Ishikawa (cell line): Measurements from ENCODE around the gene KCNK7.

Experiments used
- CEBPB ChIP-seq: IDR thresholded peaks from 2 replicates; pipeline ENCODE4 v1.6.1; 2012
- CREB1 ChIP-seq: IDR thresholded peaks from 2 replicates; pipeline ENCODE4 v1.6.1; 2012; ENCODE audit warnings: low read depth
- EGR1 ChIP-seq: IDR thresholded peaks from 2 replicates; pipeline ENCODE4 v1.6.1; 2012
- EP300 ChIP-seq: IDR thresholded peaks from 2 replicates; pipeline ENCODE4 v1.6.1; 2012; ENCODE audit warnings: borderline replicate concordance
- FOXM1 ChIP-seq: IDR thresholded peaks from 2 replicates; pipeline ENCODE4 v1.6.1; 2012; ENCODE audit warnings: low read depth, borderline replicate concordance
- MAX ChIP-seq: IDR thresholded peaks from 2 replicates; pipeline ENCODE4 v1.6.1; 2012
- NFIC ChIP-seq: IDR thresholded peaks from 2 replicates; pipeline ENCODE4 v1.6.1; 2012
- RAD21 ChIP-seq: IDR thresholded peaks from 2 replicates; pipeline ENCODE4 v1.6.1; 2012; ENCODE audit warnings: low read depth
- REST ChIP-seq: IDR thresholded peaks from 2 replicates; pipeline ENCODE4 v1.6.1; 2012; ENCODE audit warnings: low read depth, mild to moderate bottlenecking
- TAF1 ChIP-seq: IDR thresholded peaks from 2 replicates; pipeline ENCODE4 v1.6.1; 2012; ENCODE audit warnings: low read depth, mild to moderate bottlenecking
- TCF12 ChIP-seq: IDR thresholded peaks from 2 replicates; pipeline ENCODE4 v1.6.1; 2012; ENCODE audit warnings: low read depth
- TEAD4 ChIP-seq: IDR thresholded peaks from 2 replicates; pipeline ENCODE4 v1.6.1; 2012
- USF1 ChIP-seq: IDR thresholded peaks from 2 replicates; pipeline ENCODE4 v1.6.1; 2012
- YY1 ChIP-seq: IDR thresholded peaks from 2 replicates; pipeline ENCODE4 v1.6.1; 2012; ENCODE audit warnings: low read depth
- ZBTB7A ChIP-seq: IDR thresholded peaks from 2 replicates; pipeline ENCODE4 v1.6.1; 2012; ENCODE audit warnings: low read depth

The KCNK7 gene

GRCh38 chr11:65630215-65630614, 34.6 kb upstream of the KCNK7 start:
- TF ChIP-seq TEAD4 = no peak
- no peak for TF ChIP-seq YY1
- TF ChIP-seq ZBTB7A = no peak
- no peak for TF ChIP-seq FOXM1
- no peak for TF ChIP-seq NFIC
- TF ChIP-seq CEBPB = no peak
- no peak for TF ChIP-seq TAF1
- no peak for TF ChIP-seq MAX
- no peak for TF ChIP-seq RAD21
- TF ChIP-seq CREB1 = no peak
- no peak for TF ChIP-seq EGR1
- no peak for TF ChIP-seq TCF12

- TF ChIP-seq FOXM1 (no peak), TEAD4 (no peak), MAX (no peak), NFIC (no peak), EGR1 (no peak), TAF1 (no peak), REST (no peak), TCF12 (no peak), RAD21 (no peak)
Measured at GRCh38 chr11:65629579-65629978, 34.0 kb upstream of the KCNK7 start.

- no peak for TF ChIP-seq NFIC
- no peak for TF ChIP-seq EGR1
- TF ChIP-seq TCF12 = no peak
- TF ChIP-seq USF1 = no peak
- TF ChIP-seq RAD21 = no peak
- no peak for TF ChIP-seq TAF1
- TF ChIP-seq TEAD4 = no peak
- TF ChIP-seq ZBTB7A = no peak
- TF ChIP-seq CREB1 = no peak
- TF ChIP-seq REST = no peak
- TF ChIP-seq MAX = no peak
- TF ChIP-seq CEBPB = no peak
- TF ChIP-seq FOXM1 = no peak
- TF ChIP-seq EP300 = no peak
- no peak for TF ChIP-seq YY1
Measured at GRCh38 chr11:65627202-65627601, 31.6 kb upstream of the KCNK7 start.

- TF ChIP-seq EP300 = no peak
- no peak for TF ChIP-seq ZBTB7A
- no peak for TF ChIP-seq CEBPB
- no peak for TF ChIP-seq MAX
- no peak for TF ChIP-seq REST
- TF ChIP-seq TCF12 = no peak
- no peak for TF ChIP-seq YY1
Measured at GRCh38 chr11:65625628-65626342, 30.2 kb upstream of the KCNK7 start.
